Stimulated activated CD4-positive, alpha-beta T cell treated with anti-CD3 and anti-CD28 coated beads, Interleukin-12 subunit alpha, Interleukin-12 subunit beta, amount 100 ng/mL, for 24 hours (primary cell): ENCODE data around the gene PSMB7.
"Not testable (repeated sequence)": the region's sequence is repeated elsewhere in the genome, so short reads cannot be mapped to it uniquely, and the experiment has no call there.

Experiments used
- DNase-seq, 2 experiments: peaks; one replicate each; pipeline ENCODE4 v3.0.0-alpha.2; 2020; ENCODE audit warnings: low read depth in 2 of 2

Gene PSMB7

DNA sequence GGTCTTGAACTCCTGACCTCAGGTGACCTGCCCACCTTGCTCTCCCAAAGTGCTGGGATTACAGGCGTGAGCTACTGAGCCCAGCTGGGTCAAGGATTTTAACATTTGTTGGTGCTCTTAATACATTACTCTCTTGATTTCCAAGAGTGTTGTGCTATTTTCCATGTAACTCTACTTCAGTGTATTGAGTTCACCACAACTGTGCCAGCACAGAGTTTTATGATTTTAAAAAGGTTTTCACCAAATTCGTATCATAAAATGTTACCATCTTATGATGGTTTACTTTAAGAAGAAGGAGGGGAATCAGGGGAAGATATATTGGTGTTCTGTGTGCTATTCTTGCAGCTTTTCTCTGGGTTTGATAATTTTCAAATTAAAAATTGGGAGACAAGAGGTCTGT is 28.4 kb upstream of the PSMB7 start:
- DNase-seq, result no peak

DNA sequence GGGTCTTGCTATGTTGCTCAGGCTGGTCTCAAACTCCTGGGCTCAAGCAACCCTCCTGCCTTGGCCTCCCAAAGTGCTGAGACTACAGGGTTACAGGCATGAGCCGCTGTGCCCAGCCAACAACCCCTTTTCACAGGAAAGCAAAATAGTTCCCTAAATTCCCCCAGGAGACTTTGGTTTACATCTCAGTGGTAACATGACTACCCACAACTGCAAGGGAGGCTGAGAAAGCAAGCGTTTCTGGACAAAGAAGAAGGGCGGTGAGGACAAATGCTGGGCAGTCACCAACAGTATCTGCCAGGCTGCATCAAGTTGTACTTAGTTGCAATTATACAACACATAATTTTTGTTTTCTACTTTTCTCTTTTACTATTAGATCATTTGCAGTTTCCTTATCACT is 27.6 kb upstream of the PSMB7 start:
- no peak for DNase-seq

DNA sequence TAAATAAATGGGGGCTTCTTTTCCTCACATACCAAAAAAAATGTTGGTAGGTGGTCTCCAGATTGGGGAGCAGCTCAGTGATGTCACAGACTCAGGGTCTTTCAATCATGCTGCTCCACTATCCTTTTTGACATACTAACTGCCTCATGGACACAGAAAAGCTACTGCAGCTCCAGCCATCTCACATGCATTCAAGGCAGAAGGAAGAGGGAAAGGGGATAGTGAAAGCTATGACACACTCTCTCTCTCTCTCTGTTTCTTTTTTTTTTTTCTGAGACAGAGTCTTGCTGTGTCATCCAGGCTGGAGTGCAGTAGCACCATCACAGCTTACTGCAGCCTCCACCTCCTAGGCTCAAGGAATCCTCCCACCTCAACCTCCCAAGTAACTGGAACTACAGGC is 27.1 kb upstream of the PSMB7 start:
- DNase-seq, result no peak

DNA sequence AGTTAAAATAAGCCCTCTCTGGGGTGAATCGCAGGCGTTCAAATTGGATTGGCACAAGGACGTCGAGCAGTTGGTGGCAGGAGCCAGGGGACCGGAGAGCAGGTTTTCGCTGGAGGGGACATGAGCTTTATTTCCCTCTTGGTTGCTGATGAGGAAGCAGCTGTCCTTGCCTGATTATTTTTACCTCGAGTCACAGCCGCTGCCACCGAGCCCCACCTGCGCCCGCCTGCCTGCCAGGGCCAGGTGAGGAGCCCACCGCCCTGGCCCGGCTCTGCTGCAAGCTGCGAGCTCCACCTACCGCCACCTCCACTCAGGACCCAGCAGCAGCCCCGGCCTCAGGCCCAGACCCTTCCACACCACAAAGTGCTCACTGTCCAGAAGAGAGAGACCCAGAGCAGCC is 26.0 kb upstream of the PSMB7 start:
- no peak for DNase-seq

DNA sequence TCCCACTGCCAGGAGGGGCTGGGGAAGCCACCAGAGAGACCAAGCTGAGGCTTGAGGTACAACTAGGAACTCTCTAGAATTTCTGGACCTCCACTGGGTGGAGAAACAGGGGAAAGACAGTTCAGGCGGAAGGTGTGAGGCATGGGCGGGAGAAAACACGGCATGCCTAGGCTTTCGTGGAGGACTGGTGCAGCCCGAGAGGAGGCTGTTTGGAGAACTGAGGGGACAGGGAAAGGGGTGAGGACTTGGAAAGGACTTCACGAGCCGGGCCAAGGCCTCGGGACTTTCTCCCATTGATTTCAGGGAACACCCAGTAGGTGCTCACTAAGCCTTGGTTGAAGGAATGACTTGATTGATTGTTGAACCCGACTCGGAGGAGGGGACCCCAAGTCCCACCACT is 25.5 kb upstream of the PSMB7 start:
- no peak for DNase-seq

DNA sequence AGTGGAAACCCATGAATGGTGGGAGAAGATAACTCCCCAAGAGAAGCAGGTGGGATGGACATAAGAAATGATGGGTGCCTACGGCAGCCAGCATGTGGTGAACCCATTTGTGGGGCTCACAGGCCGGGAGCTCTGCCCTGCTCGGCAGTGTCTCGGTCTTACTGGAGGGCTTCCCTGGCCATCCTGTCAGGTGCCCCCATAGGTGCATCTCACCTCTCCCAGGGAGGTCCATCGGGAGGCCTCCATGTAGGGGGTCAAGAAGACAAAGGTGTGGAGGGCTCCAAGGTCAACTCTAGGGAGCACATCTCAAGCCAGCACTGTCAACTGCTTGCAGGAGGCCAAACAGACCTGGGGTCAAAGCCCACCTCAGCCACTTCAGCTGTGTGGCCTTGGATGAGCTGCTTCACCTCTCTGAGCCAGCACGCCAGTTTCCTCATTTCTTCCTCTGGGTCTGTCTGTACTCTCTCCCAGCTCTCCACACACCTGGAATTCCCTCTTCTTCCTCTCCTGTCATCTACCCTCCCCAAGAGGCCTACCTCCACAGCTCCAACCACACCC is 24.5 kb upstream of the PSMB7 start:
- no peak for DNase-seq

DNA sequence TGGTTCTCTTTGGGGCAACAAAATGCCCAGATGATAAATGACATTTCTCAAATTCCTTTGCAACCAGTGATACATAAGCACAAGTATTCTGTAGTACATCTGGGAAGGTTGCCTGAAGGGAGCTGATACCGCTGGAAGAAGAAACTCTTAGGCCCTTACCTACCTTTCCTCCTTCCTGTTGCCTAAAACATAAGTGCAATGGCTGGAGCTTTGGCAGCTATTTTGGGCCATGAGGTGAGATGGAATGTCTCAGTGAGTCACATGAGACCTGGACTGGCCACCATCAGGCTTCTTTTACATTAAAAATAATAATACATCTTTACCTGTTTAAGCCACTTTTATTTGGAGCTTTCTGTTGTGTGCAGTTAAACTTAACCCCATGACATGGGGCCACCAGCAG is 23.8 kb upstream of the PSMB7 start:
- DNase-seq, result no peak

DNA sequence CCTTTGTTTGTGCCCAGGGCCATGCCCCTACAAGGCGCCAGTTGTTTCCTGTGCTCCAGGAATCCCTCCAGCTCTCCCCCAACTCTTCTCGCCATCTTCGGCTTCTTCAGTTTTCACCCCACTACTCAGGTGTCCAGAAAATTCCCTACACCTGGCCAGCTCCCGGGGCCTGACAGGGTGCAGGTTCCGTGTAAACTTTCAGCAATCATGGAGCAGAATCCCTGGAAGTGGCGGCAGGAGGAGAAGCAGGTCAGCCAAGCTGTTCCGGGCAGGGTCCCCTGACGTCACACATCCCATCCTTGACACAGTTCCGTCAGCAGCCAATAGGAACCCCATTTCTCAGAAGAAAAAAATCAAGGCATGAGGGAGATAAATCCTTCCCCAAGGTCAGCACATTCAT is 22.8 kb upstream of the PSMB7 start:
- DNase-seq, result no peak

DNA sequence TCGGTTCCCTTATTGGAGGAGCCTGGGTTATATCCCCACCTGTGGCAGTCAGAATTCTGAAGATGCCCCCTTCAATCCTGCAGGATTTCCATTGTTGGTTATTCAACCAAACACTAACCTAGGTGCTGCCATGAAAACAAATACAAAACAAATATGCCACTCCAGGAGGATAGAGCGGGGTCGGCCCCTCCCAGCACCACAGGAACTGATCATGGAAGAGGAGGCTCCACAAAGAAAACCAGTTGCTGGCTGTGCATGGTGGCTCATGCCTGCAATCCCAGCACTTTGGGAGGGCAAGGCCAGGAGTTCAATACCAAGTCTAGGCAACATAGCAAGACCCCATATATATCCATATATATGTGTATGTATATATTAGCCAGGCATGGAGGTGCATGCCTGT is 21.8 kb upstream of the PSMB7 start:
- DNase-seq, result no peak

DNA sequence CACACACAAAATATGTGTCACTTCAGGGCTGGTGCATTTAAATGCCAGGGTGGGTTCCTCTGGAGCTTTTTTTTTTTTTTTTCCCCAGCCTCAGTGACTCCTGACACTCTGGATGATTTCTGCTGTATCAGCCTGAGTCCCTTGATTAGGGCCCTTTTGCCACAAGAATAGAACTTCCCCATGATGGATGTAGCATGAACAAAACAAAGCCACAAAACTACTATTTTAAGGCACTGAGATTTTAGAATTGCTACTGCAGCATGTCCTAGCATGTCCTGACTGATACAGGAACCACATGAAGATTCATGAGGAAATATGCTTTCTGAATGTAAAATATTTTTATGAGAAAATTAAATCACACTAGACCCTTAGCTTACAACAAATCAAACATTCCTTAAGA is 21.1 kb upstream of the PSMB7 start:
- DNase-seq, result no peak

DNA sequence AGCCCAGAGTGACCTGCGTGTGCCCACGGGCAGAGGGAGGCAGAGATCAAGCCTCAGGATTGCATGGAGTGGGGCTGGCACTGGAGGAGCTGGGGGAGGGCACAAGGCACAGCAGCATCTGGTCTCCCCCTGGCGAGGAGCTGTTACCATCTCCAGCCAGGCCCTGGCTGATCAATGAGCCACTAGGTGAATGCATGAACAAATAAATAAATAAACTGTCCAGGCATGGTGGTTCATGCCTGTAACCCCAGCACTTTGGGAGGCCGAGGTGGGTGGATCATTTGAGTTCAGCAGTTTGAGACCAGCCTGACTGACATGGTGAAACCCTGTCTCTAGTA is 14.3 kb upstream of the PSMB7 start:
- DNase-seq, result no peak

DNA sequence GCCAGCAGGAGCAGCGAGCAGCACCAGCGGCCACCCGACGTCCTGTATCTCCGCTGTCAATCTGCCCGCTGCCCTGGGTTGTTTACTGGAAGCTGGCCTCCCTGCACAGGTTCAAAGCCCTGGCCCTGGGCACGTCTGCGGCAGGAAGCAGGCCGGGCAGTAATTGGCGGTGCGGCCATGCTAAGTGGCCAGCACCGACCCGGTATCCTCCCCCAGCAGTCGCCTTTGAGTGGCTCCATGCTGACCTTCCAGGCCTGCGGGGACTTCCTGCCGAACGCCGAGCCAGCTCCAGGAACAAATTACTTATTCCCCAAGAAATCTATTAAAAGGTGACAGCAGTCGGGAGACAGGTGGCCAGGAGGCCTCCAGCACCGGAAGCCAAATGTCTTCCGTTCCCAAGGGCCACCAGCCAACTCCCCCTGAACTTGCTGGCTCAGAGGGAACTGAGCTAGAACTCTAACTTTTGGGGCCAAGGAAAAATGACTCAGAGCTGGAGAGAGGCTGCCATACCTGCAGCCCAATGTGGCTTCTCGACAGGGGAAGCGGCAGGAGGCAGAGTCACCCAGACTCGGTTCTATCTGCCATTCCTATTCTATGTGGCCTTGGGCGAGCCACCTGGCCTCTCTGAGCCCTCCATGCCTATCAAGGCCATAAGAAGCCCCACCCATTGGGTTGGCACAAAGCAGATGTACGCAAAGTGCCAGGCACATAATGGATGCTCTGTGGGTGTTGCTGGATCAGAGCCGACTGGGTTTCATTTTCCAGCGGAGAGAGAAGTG is 13.7 kb upstream of the PSMB7 start:
- DNase-seq, result no peak

DNA sequence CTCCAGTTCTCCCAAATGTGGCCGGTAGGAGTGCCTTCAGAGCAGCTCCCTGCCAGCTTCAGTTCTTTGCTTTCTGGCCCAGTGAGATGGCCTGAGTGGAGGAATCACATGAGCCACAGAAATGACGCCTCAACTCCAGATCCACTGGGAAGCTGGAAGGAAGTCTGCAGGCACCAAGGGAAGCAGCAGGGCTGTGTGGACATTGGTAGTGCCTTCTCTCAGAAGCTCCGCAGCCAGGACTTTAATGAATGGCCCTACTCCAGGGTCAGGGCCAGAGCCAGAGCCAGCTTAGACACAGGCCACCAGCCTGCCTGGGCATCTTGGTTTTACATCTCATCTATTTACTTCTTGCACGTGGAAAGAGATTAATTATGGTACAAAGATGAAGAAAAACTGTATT is 12.0 kb upstream of the PSMB7 start:
- DNase-seq, result no peak

DNA sequence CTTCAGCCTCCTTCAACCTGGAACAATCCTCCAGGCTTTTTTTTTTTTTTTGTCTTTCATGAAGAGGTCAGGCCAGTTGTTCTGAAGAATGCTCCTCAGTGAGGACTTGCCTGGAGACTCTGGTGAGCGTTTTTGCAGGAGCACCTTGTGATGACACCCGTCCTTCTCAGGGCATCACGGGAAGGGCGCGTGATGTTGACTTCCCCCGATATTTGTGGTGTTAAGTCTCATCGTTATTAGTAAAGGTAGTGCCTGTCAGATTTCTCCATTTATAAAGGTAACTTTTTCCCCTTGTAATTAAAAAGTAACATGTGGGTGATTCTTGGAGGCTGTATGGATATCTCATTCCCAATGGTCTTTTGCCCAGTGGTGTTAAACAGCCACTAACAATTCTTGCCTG is 11.1 kb upstream of the PSMB7 start:
- no peak for DNase-seq

DNA sequence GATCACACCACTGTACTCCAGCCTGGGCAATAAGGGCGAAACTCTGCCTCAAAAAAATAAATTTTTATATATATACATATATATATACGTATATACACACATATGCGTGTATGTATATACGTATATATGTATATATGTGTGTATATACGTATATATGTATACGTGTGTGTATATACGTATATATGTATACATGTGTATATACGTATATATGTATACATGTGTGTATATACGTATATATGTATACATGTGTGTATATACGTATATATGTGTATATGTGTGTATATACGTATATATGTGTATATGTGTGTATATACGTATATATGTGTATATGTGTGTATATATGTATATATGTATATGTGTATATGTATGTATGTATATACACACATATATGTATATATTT is 10.5 kb upstream of the PSMB7 start:
- DNase-seq, result not testable (repeated sequence)

DNA sequence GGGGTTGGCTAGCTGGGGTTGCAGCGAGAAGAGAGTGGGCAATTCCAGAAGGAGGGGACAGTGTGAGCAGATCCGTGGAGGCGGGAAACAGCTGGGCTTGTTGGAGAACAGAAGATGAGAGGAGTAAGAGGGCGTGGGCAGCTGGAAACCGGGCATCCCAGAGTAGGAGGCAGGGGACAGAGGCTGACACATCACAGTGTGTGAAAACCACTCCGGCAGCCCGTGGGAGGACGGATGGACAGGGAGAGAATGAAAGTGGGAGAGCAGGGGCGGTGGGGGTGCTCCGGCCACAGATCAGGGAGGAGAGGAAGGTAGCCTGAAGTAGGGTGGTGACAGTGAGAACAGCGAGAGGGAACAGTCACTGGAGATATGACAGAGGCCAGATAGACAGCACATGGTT is 8.3 kb upstream of the PSMB7 start:
- DNase-seq, result no peak

DNA sequence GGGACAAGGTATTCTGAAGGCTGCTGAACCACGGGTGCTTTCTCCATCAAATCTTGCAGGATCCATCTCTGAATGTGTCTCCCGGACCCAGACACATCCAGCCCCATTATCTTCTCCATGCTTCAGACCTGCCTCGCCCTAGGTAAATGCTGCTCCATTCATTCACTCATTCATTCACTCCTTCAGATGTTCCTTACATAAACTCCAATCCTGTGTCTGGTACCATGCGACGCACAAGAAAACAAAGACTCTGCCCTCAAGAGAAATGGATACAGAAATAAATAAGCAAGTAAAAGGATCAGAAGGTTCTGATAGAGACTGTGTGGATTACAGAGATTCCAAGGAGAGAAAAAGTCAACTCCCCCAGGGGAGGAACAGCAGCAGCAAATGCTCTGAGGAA is 7.9 kb upstream of the PSMB7 start:
- DNase-seq, result no peak

DNA sequence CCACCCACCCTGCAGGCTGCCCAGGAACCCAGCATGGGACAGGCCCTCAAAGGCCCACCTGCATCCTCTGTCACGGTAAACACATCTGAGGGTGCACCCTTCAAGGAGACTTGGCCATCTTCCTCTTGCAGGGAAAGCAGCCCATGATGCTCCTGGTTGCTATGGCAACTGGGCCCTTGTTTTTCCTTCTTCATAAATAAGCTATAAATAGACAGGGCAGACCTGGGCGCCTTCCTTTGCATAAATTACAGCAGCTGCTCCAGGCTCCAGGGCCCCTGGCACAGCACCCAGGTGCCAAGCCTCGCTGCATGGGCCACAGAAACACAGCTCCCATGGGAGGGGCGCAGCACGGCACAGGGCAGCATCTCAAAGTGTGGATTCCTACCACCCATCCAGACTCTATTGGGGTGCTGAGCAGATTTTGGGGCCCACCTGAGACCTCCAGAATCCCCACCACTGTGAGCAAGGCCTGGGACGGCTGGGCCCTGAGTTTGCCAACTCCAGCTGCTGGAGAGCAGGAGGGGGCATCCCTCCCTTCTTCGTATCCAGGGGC is 5.8 kb upstream of the PSMB7 start:
- no peak for DNase-seq

DNA sequence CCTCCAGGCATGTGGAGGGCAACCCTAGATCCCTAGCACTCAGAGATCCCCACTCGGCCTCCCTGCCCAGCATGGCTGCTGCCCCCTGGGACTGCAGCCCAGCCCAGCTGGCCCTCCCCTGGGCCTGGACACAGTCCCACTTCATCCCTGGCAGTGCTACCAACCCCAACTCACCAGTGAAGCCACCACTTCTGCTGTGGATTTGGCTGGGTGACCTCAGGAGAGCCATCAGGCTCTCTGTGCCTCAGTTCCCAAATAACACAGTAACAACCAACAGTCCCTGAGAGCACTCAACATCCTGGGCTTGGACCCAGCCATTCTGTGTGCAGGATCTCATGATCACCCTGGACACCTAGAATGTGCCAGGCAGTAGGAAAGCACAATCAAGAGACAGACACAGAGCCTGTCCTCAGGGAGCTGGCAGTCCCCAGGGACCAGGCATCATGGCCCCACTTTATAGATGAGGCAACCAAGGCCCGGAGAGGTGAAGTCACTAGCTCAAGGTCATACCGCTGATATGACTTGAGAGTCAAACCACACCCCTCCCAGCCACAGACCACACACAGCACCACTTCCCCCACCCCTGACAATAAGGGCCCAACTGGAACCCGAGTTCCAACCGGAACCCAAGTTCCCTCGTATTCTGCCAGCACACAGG is 4.7 kb upstream of the PSMB7 start:
- no peak for DNase-seq

DNA sequence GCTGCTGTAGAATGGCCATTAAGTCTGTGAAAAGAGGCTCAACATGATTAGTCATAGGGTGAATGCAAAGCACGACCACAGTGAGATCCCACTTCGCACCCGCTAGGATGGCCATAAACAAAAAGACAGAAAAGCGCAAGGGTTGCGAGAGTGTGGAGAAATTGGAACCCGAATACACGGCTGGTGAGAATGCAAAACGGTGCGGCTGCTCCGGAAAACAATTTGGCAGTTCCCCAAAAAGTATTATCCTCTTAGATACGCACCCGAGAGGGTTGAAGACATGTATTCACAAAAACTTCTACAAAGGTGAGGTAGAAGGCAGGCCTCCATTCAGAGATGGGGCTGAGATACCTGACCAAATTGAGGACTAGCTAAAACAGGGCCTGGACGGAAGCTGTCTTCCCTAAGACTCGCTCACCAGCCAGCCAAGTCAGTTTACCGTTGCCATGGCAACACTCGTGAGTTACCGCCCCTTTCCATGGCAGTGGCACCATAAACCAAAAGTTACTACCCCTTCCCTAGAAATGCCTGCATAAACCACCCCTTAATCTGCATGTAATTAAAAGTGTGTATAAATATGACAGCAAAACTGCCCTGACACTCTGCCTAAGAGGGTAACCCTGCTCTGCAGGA is 726 bp upstream of the PSMB7 start:
- no peak for DNase-seq

DNA sequence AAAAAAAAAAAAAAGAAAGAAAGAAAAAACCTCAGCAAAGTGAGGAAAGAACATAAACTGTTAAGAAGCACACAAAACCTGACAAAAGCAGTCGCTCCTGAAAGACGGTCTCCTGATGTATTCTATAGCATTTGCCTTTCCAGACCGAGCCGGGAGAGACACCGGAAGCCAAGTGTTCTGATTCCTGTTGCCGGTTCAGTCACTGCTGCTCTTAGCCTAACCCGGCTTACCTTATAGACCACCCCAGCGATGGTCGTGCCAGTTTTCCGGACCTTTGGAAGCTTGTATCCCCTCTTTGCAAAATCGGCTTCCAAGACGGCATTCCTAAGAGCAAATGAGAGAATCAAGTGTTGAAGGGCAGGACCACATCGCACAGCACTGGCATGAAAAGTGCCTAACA is 630 bp downstream of the PSMB7 start:
- DNase-seq, result no peak

DNA sequence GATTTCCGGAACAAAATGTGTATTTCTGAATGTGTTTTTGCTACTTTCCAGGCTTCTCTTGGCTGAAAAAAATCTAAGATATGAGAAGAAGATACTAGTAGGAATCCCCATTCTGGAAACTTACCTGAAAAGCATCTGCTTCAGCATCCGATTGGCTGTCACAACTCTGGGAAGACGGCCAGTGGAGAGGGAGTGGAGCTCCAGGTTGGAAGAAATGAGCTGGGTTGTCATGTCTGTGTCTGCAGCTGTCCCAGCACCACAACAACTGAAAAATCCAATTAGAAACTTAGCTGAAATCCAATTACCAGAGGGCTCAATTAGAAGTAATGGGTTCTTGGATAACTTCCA is 3.0 kb downstream of the PSMB7 start:
- DNase-seq, result no peak
